HAP-1 (cell line): ENCODE data around the gene SWI5.

Experiments
- DNase-seq, 2 experiments: peaks; one replicate each; pipeline ENCODE4 v3.0.0-alpha.2; 2016 to 2020; ENCODE audit warnings: low spot score in 2 of 2
- H3K27me3 ChIP-seq: fragments of 250-450 bp; sonication (Bioruptor Pico); 2 replicates; pipeline ENCODE4 v1.5.1; 2020; ENCODE audit warnings: low read depth, mild to moderate bottlenecking, moderate library complexity
- H3K36me3 ChIP-seq: fragments of 250-450 bp; sonication (Bioruptor Pico); replicated peaks from 2 replicates; pipeline ENCODE4 v1.5.1; 2020; ENCODE audit warnings: mild to moderate bottlenecking
- H3K4me1 ChIP-seq: fragments of 250-450 bp; sonication (Bioruptor Pico); 2 replicates; pipeline ENCODE4 v1.5.1; 2020; ENCODE audit warnings: mild to moderate bottlenecking
- H3K4me3 ChIP-seq: fragments of 250-450 bp; sonication (Bioruptor Pico); 2 replicates; pipeline ENCODE4 v1.5.1; 2020; ENCODE audit warnings: mild to moderate bottlenecking, moderate library complexity
- H3K9me3 ChIP-seq: fragments of 250-450 bp; sonication (Bioruptor Pico); 2 replicates; pipeline ENCODE4 v1.5.1; 2020; ENCODE audit warnings: mild to moderate bottlenecking, moderate library complexity
- in situ Hi-C: fragments of 300-500 bp; cut with MboI; formaldehyde crosslinking; loops from 3 replicates; pipeline ENCODE4 v1.14.3; 2020; ENCODE audit warnings: low sequenced_read_pairs, inconsistent platforms, mixed read lengths

Gene SWI5

GRCh38 chr9:128257086-128257825, 18.8 kb upstream of the SWI5 start:
- H3K36me3 ChIP-seq, result peaks cover 44% of the 10 kb centered on the region
- in situ Hi-C loops, result no loop called here

GRCh38 chr9:128257907-128258306, 18.2 kb upstream of the SWI5 start:
- Histone ChIP-seq H3K27me3 (no peaks in the 10 kb centered on the region), H3K9me3 (no peaks in the 10 kb centered on the region), H3K4me3 (no peak overlapping the region), H3K4me1 (no peaks in the 10 kb centered on the region; the same call in 1 of the 2 replicates), H3K36me3 (peaks cover 50% of the 10 kb centered on the region)
- in situ Hi-C loops, result no loop called here
- DNase-seq, result no peak

More at GRCh38 chr9:128257086-128257825, 18.8 kb upstream of the SWI5 start:
- H3K9me3 ChIP-seq, result no peaks in the 10 kb centered on the region
- H3K27me3 ChIP-seq, result no peaks in the 10 kb centered on the region
- no peak overlapping the region for H3K4me3 ChIP-seq
- no peaks in the 10 kb centered on the region; the same call in 1 of the 2 replicates for H3K4me1 ChIP-seq
- no peak for DNase-seq

DNA sequence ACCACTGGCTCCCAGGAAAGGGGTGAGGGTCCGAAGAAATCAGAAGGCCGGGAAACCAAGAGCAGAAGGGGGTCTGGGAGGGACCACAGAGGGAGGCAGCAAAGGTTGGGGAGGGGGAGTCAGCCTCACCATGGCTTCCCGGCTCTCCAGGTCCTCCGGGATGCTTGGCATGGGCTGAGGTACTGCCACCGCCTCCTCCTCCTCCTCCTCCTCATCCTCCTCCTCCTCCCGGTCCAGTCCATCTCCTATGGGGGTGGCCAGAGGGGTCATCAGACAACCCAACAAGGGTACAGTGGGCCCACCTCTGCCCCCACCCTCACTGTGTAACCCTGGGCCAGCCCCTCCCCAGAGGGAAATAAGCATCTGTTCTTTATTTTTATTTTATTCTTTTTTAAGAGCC, 17.8 kb upstream of the SWI5 start:
- Histone ChIP-seq H3K36me3 (peaks cover 50% of the 10 kb centered on the region), H3K27me3 (no peaks in the 10 kb centered on the region), H3K9me3 (no peaks in the 10 kb centered on the region), H3K4me3 (no peak overlapping the region), H3K4me1 (no peaks in the 10 kb centered on the region; the same call in 1 of the 2 replicates)
- in situ Hi-C loops, result no loop called here
- no peak for DNase-seq

DNA sequence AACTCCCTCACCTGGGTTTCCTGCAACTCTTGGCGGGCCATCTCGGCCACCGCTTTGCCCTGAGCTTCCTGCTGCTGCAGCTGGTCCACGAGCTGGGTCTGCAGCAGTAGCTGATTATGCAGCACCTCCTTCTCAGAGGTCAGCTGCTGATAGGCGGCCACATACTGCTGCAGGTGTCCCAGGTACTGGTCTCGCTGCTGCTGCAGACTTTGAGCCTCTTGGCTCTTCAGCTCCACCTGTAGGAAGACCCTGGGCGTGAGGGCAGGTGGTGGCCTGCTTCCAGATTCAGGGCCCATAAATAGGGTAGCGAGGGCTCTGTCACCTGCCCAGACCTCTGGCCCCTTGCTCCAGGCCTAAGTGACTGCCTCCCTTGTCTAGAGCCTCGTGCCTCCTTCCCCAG, 16.9 kb upstream of the SWI5 start:
- Histone ChIP-seq H3K36me3 (peaks cover 50% of the 10 kb centered on the region), H3K4me1 (no peaks in the 10 kb centered on the region; the same call in 1 of the 2 replicates), H3K4me3 (no peak overlapping the region), H3K9me3 (no peaks in the 10 kb centered on the region), H3K27me3 (no peaks in the 10 kb centered on the region)
- no peak for DNase-seq
- in situ Hi-C loops, result no loop called here

- in situ Hi-C loops, result no loop called here
- H3K9me3 ChIP-seq, result no peaks in the 10 kb centered on the region
- no peak for DNase-seq
- no peaks in the 10 kb centered on the region; the same call in 1 of the 2 replicates for H3K4me1 ChIP-seq
- H3K36me3 ChIP-seq, result peaks cover 59% of the 10 kb centered on the region
- H3K27me3 ChIP-seq, result no peaks in the 10 kb centered on the region
- no peak overlapping the region for H3K4me3 ChIP-seq
Measured at GRCh38 chr9:128260340-128260739, 15.7 kb upstream of the SWI5 start.

DNA sequence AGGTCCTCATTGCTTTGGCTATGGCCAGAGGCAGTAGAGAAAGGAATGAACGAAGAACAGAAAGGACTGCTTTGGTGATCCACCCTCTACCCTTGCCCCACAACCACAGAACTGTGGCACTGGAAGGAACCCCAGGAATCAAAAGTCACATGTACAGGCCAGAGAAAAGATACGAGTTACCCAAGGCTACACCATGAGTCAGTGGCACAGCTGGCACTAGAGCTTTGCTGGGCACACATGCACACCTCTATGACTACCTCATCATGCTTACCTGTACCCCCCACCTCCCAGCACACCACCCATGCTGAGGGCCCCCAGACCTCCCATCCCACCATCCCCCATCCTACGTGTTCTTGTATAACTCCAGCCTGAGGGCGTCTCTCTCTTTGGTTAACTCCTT, 13.4 kb upstream of the SWI5 start:
- H3K4me3 ChIP-seq, result no peak overlapping the region
- DNase-seq, result no peak
- in situ Hi-C loops, result no loop called here
- H3K9me3 ChIP-seq, result no peaks in the 10 kb centered on the region
- H3K4me1 ChIP-seq, result no peaks in the 10 kb centered on the region
- peaks cover 64% of the 10 kb centered on the region for H3K36me3 ChIP-seq
- H3K27me3 ChIP-seq, result no peaks in the 10 kb centered on the region

- H3K9me3 ChIP-seq, result no peaks in the 10 kb centered on the region
- in situ Hi-C loops, result no loop called here
Measured at GRCh38 chr9:128265348-128265847, 10.7 kb upstream of the SWI5 start.

DNA sequence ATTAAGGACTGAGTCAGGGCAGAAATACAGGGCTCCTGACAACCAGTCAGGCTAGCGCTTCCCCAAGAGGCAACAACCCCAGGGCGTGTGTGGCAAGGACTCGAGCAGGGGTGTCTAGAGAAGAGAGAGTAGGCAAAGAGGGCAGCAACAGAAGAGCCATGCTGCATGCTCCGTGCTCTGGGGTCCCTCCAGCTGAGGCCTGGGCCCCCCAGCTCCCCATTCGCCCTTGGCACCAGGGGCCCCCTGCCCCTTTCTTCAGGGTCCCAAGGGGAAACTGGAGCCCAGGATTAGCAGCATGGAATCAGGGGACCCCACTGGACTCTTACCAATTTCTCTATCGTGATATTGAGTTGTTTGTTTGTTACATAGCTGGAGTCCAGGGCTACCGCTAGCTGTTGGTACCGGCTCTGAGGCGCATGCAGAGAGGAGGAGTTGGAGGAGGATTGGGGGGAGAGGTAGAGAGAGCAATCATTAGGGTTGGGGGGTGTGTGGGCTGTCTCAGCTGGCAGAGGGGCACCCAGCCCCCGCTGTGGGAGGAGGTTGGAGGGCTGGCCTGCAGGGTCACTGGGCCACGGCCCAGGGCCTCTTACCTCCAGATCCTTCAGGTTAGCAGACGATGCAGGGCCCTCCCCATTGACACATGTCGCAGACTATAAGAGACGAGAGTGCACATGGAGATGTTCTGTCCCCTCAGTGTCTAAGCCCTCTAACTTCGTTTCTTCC, 9.0 kb upstream of the SWI5 start:
- DNase-seq, result no peak
- peaks cover 29% of the 10 kb centered on the region for H3K36me3 ChIP-seq
- H3K4me3 ChIP-seq, result no peak overlapping the region
- no peaks in the 10 kb centered on the region for H3K4me1 ChIP-seq
- H3K27me3 ChIP-seq, result no peaks in the 10 kb centered on the region
- no peaks in the 10 kb centered on the region for H3K9me3 ChIP-seq
- in situ Hi-C loops, result no loop called here

More at GRCh38 chr9:128265348-128265847, 10.7 kb upstream of the SWI5 start:
- Histone ChIP-seq H3K36me3 (peaks cover 44% of the 10 kb centered on the region), H3K27me3 (no peaks in the 10 kb centered on the region), H3K4me1 (no peaks in the 10 kb centered on the region), H3K4me3 (no peak overlapping the region)
- DNase-seq, result no peak

- H3K4me1 ChIP-seq, result no peaks in the 10 kb centered on the region
- DNase-seq, result no peak
- in situ Hi-C loops, result no loop called here
- H3K36me3 ChIP-seq, result peaks cover 11% of the 10 kb centered on the region
- H3K9me3 ChIP-seq, result no peaks in the 10 kb centered on the region
- no peak overlapping the region for H3K4me3 ChIP-seq
- H3K27me3 ChIP-seq, result no peaks in the 10 kb centered on the region
Measured at GRCh38 chr9:128271112-128271511, 5.0 kb upstream of the SWI5 start.

DNA sequence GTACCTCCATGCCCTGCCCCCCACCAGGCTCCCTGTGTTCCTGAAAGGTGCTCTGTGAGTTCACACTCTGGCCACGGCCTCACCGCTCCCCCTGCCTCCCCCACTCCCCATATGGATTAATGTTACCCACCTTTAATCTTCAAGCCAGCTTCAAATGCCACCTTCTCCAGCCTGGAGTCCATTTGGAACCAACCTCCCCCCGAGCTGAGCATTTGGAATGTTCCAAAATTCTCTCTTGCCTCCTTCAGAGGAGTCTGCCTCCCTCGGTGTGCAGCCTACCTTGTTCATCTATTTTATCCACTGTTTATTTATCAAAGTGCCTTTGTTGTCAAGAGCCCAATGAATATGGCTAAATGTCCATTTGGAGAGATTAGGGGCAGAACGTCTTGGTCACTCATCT, 4.6 kb upstream of the SWI5 start:
- Histone ChIP-seq H3K9me3 (no peaks in the 10 kb centered on the region), H3K36me3 (peaks cover 11% of the 10 kb centered on the region), H3K27me3 (no peaks in the 10 kb centered on the region), H3K4me1 (no peaks in the 10 kb centered on the region), H3K4me3 (no peak overlapping the region)
- DNase-seq, result no peak
- in situ Hi-C loops, result no loop called here

DNA sequence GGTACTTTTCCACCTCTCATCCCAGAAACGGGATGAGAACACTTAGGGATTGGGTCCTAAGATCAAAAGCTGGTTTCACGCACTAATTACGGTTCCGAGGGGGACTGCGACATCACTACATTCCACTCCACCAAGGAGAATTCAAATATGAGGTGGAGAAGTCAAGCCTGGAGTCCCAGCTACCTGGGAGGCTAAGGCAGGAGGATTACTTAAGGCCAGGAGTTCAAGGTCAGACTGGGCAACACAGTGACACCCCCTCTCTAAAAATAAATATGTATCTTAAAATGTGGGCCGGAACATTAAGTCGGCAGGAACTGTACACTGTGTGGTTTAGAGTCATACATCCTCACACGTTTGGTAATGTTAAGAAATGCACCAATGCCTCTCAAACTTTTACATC, 1.8 kb upstream of the SWI5 start:
- in situ Hi-C loops, result no loop called here

DNA sequence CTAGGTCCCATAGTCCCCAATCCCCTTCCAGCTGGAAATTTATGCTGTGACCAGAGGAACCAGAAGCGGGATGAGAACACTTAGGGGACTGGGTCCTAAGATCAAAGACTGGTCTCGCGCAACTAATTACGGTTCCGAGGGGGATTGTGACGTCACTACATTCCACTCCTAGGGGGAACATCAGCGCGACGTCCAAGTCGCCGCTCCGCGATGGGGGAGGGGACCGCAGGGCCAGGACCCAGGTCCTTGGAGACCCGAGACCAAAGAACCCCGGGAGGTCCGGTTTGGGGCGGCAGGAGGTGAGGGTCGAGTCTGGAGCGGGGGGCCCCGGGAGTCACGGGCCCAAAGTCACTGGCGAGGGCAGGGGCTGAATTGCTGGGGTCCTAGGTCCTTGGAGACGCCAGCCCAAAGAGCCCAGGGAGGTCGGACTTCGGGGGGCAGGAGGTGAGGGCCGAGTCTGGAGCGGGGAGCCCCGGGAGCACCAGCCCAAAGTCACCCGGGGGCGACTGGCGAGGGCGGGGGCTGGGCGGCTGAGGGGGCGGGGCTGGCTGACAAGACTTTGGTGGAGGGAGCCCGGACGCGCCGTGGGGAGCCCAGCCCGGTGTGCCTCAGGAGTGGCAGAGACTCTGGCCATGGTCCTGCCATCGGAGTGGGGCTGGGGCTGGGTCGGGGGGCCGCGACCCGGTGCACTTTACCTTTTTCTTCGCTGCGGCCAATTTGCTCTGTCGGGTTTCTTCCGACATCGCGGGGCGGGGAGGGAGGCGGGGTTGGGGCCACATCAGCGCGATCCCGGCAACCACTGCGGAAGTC, 673 bp upstream of the SWI5 start, which contains the start of gene GOLGA2:
Gene GOLGA2, minus strand, starts transcription at position 810 of the 810 bp plus-strand sequence. Its CDS starts 31 bp downstream, at position 779.
- peak; percentile 7 to 49 for DNase-seq
- in situ Hi-C loops, result no loop called here
- Histone ChIP-seq H3K4me3 (peak within 1 kb of the TSS; percentile 87), H3K4me1 (0 out of 2 replicates have a peak, but pooled peaks cover 5% of the 10 kb centered on the region), H3K9me3 (no peaks in the 10 kb centered on the region), H3K27me3 (no peaks in the 10 kb centered on the region), H3K36me3 (peaks cover 4% of the 10 kb centered on the region; the same call in 1 of the 2 replicates)

More for the DNA sequence above, 1.8 kb upstream of the SWI5 start:
- 0 out of 2 replicates have a peak, but pooled peaks cover 5% of the 10 kb centered on the region for H3K4me1 ChIP-seq
- no peaks in the 10 kb centered on the region for H3K27me3 ChIP-seq
- H3K4me3 ChIP-seq, result no peak overlapping the region
- peaks cover 4% of the 10 kb centered on the region; the same call in 1 of the 2 replicates for H3K36me3 ChIP-seq
- no peak for DNase-seq
- H3K9me3 ChIP-seq, result no peaks in the 10 kb centered on the region

DNA sequence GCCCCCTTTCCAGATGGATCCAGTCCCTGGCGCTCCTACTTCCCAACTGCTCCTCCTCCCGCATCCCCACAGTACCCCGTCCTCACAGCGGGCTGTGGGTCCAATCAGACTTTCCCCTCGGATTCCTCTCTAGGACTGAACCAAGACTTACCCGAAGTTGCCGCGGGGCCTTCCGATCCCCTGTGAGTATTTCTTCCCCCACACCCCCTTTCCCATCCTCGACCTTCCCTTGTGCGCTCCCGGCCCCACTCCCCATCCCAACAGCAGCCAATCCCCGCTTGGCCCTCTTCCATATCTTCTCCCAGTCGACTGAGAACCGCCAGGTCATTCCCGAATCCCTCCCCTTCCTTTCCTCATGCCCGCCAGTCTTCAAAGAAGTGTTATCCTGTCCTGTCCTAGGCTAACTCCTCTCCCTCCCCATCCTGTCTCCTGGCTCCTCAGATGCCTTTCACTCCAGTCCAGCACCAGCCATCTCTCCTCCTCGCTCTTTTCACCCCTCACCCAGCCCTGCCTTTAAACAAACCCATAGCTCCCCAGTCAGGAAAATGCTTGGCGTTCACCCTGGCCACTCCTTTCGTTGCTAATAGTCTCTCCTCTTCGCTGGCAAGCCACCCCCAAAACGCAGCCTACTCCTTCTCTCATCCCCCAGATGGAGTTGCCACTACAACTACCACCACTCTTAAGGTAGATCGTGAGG, 646 bp downstream of the SWI5 start:
- H3K27me3 ChIP-seq, result no peaks in the 10 kb centered on the region
- no peaks in the 10 kb centered on the region for H3K9me3 ChIP-seq
- 0 out of 2 replicates have a peak, but pooled peaks cover 5% of the 10 kb centered on the region for H3K4me1 ChIP-seq
- in situ Hi-C loops, result no loop called here
- H3K36me3 ChIP-seq, result peaks cover 4% of the 10 kb centered on the region; the same call in 1 of the 2 replicates
- peak; percentile 39 to 60 for DNase-seq
- peak overlapping the region; percentile 87 for H3K4me3 ChIP-seq
